Activated CD4-positive, alpha-beta T cell treated with anti-CD3 and anti-CD28 coated beads, Interleukin-10, Interleukin-2, amounts not matched to agents 100 ng/mL and 50 ng/mL, durations not matched to agents 16 hours and 8 hours (primary cell): Measurements from ENCODE around the gene AIFM3.
A peak's percentile ranks its signal among the peaks of the same experiment; 100 is the strongest.
"Not testable (repeated sequence)": the region's sequence is repeated elsewhere in the genome, so short reads cannot be mapped to it uniquely, and the experiment has no call there.

Source experiments
- DNase-seq: peaks from one replicate; pipeline ENCODE4 v3.0.0-alpha.2; 2020

The AIFM3 gene

DNA sequence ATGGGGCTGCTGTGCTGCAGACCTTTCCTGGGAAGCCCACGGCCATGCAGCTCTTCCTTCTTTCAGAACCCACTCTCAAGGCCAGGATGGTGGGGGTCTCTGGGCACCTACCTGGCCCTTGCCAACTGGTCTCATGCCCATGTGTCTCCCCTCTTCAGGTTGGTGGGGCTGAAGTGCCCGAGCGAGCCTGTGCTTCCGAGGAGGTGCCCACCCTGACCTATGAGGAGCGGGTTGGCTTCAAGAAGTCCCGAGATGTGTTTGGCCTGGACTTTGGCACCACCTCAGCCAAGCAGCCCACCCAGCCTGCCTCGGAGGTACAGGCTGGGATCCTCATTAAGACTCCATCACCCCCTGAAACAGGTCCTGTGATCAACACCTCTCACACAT lies 25.0 kb downstream of the AIFM3 start:
- DNase-seq, result no peak

DNA sequence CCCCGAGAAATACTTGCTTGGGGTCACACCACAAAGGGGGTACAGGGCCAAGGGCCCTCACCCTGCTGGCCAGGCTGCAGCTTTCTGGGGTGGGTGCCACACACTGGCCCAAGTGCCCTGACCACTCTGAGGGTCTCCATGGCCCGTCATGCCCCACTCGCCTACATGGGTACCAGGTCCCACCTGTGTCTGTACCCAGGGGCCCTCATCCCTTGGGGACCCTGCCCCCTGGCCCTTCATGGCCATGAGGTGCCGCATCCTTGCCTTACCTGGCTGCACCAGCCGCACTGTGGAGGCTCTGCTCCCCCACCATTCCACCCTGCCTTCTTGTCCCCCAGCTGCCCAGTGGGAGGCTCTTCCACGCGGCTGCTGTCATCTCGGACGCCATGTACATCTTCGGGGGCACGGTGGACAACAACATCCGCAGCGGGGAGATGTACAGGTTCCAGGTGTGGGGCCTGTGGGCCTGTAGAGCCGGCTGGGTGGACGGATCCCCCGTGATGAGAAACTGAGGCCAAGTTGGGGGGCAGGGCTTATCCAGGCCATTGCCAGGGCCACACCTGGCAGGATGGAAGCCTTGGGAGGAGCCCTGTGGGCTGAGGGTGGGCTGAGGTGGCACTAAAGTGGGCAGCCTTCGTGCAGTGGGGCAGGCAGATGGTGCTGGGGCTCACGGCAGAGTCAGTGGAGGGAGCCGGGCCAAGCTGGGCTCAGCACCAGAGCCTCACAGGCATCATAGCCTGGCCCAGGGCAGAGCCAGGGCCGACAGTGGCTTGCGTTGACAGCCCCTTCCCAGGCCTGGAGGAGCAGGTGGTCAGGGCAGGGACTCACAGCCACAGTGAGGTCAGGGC lies 25.6 kb downstream of the AIFM3 start:
- DNase-seq, result no peak

GRCh38 chr22:20993304-20994127 lies 26.5 kb downstream of the AIFM3 start:
- DNase-seq, result no peak

GRCh38 chr22:20994128-20994901 lies 27.3 kb downstream of the AIFM3 start:
- no peak for DNase-seq

- no peak for DNase-seq
Measured at GRCh38 chr22:20994902-20995241, 27.8 kb downstream of the AIFM3 start.

GRCh38 chr22:20995329-20996030 lies 28.4 kb downstream of the AIFM3 start:
- DNase-seq, result no peak

GRCh38 chr22:20996031-20996410 lies 29.0 kb downstream of the AIFM3 start:
- no peak for DNase-seq

GRCh38 chr22:20996598-20997535 lies 29.8 kb downstream of the AIFM3 start:
- DNase-seq, result no peak

DNA sequence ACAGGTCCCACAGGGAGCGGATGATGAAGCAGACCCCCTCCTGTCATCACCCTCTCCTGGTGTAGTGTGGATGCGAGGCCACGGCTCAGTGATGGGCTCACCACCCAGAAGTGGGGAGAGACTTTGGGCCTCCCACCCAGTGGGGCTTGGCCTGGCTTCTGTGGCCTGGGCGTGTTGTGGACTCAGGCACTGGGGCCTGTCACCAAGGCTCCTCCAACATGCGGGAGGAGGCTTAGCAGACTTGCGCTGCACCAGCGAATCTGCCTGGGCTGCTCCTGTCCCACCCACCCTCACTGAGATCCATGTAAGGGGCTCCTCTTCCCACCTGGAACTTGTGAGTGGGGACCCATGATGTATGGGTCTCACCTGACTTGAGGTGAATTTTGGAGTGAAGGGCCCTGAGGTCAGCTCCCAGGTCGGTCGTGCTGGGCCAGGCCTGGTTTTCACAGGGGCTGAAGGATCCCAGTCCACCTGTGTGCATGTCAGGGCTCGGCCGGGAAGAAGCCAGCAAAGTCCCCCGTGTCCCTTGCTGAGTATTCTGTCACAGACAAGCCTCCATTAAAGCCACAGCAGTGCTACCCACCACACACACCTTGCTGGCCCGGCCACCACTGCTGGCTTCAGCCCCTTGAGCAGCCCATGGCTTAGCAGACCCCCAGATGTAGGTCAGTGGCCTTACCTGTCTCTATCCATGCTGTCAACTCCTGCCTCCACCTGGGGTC lies 30.6 kb downstream of the AIFM3 start:
- no peak for DNase-seq

DNA sequence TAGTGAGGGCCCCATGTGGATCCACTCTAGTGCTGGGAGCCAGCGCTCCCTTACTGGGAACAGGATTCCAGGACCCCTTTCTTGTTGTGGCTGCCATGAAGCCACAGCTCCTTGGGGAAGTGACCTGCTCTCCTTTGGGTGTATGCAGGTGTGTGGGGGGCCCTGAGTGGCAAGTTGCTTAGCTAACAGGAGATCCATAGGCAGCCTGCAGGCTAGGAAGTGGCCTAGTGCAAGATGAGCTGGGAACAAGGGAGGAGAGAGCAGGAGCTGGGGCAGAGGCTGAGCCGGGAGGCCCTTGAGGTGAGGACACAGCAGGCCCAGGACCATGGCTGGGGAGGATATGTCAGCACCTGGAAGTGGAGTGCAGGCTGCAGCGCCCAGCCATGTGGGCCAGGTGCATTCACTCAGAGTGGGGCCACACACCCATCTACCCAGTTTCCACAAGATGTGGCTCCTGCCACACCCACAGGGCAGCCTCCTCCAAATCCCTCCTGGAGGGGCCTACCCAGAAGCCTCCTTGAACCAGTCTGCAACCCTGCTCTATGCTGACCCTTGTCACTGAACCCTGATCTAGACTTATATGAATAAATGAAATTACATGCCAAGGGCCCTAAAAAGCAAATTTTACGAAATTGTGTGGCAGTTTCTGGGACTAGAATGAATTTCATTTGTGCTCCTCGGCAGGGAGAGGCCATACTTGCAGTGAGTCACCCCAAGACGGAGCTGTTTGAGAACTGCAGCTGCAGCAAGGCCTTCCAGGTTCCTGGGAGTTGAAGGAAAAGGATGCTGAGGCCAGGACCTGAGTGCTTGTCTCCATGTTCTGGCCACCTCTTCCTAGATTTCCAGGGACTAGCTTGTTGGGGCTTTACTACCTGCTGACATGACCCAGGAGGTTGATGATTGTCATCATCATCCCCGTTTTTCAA lies 31.6 kb downstream of the AIFM3 start:
- no peak for DNase-seq

DNA sequence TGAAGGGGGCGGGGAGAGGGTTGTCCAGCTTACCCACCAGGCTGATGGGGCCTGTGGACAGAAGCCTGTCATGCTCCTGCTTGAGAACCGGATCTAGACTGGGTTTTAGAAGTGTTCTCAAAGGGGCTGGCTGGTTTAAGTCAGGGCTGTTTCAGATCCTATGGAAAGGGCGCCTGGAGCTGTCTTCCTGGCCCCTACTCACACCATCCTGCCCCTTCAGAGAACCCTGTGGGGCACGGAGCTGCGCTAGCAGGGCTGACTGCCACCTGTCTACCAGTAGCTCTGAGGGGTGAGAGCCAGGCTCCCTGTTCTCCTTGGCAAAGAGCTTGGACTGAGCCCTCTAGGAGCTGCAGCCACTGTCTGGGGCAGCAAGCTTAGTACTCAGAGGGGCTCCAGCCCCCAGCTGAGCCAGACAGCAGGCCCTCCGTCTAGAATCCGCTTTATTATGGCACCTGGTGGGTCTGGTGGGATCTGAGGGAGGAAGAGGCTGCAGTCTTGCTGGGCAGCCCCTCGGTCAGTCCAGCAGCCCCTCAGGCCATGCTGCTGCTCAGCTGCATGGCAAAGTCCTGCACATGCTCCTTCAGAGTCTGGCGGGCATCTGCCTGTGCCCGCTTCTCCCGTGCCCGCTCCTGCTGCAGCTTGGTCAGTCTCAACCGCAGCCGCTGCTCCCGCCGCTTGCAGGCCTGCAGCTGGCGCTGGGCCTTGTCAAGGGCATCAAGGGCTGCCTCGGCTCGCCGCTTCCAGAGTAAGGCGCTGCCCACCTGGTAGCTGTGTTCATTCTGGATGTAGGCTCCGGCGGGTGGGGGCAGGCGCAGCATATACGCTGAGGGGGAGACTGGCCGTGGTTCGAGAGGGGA lies 32.5 kb downstream of the AIFM3 start:
- no peak for DNase-seq

- no peak for DNase-seq
Measured at GRCh38 chr22:21000207-21000986, 33.3 kb downstream of the AIFM3 start.

- DNase-seq, result no peak
Measured at GRCh38 chr22:21000987-21001600, 34.0 kb downstream of the AIFM3 start.

DNA sequence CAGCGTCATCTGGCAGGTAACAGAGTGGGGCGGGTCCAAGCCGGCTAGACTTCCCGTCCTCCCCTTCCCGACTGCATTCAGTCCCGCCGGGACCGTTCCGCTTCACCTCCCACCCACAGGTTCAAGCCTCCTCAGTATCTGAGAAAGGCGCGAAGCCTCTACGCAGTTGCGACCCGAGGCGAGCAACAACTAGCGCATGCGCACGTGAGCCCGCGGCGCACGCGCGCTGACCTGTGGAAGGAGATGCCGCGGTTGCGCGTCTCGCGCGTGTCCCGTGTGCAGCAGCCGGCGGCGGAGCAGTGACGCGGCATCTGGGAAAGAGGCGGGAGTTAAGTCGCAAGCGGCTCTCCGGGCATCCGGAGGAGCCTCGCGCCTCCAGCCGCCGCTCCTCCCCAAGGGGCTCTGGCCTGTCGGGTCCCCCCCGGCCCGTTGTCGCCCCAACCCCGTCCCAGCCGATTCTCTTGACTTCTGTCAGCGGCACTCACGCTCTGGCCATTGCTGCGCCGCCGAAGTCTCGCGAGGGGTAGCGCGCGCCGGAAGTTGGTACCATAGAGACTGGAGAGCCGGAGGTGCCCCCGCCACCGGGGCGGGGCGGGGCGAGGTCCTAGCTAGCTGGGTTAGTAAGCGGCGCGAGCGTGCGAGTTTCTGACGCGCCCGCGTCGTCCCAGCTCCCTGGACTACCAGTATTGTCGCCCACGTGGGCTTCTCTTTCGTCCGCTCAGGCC lies 34.7 kb downstream of the AIFM3 start, which contains the start of gene THAP7:
Gene THAP7 (minus strand): TSS at position 518 of the 725 bp plus-strand sequence. CDS start 207 bp downstream, at position 311.
- DNase-seq, result peak; percentile 98

GRCh38 chr22:21003782-21004181 lies 36.7 kb downstream of the AIFM3 start:
- DNase-seq, result no peak

GRCh38 chr22:21009208-21009607 lies 42.2 kb downstream of the AIFM3 start:
- not testable (repeated sequence) for DNase-seq
